IMR-90 (cell line): Measurements from ENCODE around the gene PRDM10. TPM values are rescaled to one million over a fixed set of nuclear protein-coding genes. Genes with fewer than 3 reads are reported as not detected.
A peak's percentile ranks its signal among the peaks of the same experiment; 100 is the strongest.

Source experiments
- ATAC-seq: fragments of 200-7000 bp; cut with Tn5 transposase; 2 replicates; pipeline ENCODE4 v1.9.1; 2020; ENCODE audit warnings: low read depth, mild to moderate bottlenecking, moderate library complexity
- BruUV-seq: library from RNA; stranded (reverse); fragments of 400-500 nt; replicated peaks from 2 replicates; lab custom pipeline; 2021; lab: Mats Ljungman, UMichigan
- CTCF ChIA-PET: fragments of 300-600 bp; formaldehyde crosslinking; extraction: SDS; loops from one replicate; lab custom pipeline; 2021; ENCODE audit warnings: antibody characterized with exemption; lab: Yijun Ruan, JAX
- POLR2A ChIA-PET: fragments of 300-600 bp; sonication (Branson Sonifier 250); formaldehyde crosslinking; loops from one replicate; lab custom pipeline; 2022; ENCODE audit warnings: antibody characterized with exemption; ENCODE audit not compliant: unreplicated experiment; lab: Charles Lee
- DNase-seq: peaks from one replicate; pipeline ENCODE4 v3.0.0; 2013
- H2AFZ ChIP-seq: replicated peaks from 2 replicates; pipeline ENCODE3; 2013; ENCODE audit warnings: low read length, mild to moderate bottlenecking; ENCODE audit not compliant: poor library complexity
- H2AK5ac ChIP-seq: 2 replicates; pipeline ENCODE4 v1.6.1; 2013; ENCODE audit warnings: low read depth, low read length, inconsistent platforms
- H2AK9ac ChIP-seq: replicated peaks from 2 replicates; pipeline ENCODE3; 2013; ENCODE audit warnings: mild to moderate bottlenecking, low read depth, low read length, moderate library complexity; ENCODE audit not compliant: poor library complexity
- H2BK120ac ChIP-seq: 2 replicates; pipeline ENCODE4 v1.6.1; 2013; ENCODE audit warnings: low read depth, low read length, inconsistent platforms
- H2BK15ac ChIP-seq: 3 replicates; pipeline ENCODE4 v1.6.1; 2013; ENCODE audit warnings: low read depth, low read length, inconsistent platforms
- H2BK20ac ChIP-seq: 2 replicates; pipeline ENCODE4 v1.6.1; 2013; ENCODE audit warnings: low read depth, mild to moderate bottlenecking, inconsistent platforms, low read length, moderate library complexity
- H2BK5ac ChIP-seq: 2 replicates; pipeline ENCODE4 v1.6.1; 2013; ENCODE audit warnings: mild to moderate bottlenecking, low read depth, low read length, inconsistent platforms; ENCODE audit not compliant: poor library complexity, severe bottlenecking
- H3K14ac ChIP-seq: replicated peaks from 2 replicates; pipeline ENCODE4 v1.6.1; 2013; ENCODE audit warnings: low read depth, low read length, inconsistent platforms
- H3K18ac ChIP-seq: 2 replicates; pipeline ENCODE4 v1.6.1; 2013; ENCODE audit warnings: low read depth, low read length, control low read depth
- H3K23ac ChIP-seq: 2 replicates; pipeline ENCODE4 v1.6.1; 2013; ENCODE audit warnings: low read depth, low read length, inconsistent platforms
- H3K27ac ChIP-seq: 2 replicates; pipeline ENCODE4 v1.5.1; 2013; ENCODE audit warnings: mild to moderate bottlenecking, control low read depth, low read length; ENCODE audit not compliant: insufficient read depth
- H3K27me3 ChIP-seq: 2 replicates; pipeline ENCODE4 v1.6.1; 2013; ENCODE audit warnings: low read length; ENCODE audit not compliant: control insufficient read depth, insufficient read depth
- H3K36me3 ChIP-seq: 2 replicates; pipeline ENCODE4 v1.6.1; 2013; ENCODE audit warnings: low read length, mixed read lengths; ENCODE audit not compliant: control insufficient read depth, insufficient read depth
- H3K4ac ChIP-seq: 2 replicates; pipeline ENCODE4 v1.6.1; 2013; ENCODE audit warnings: low read depth, low read length, inconsistent platforms
- H3K4me1 ChIP-seq: 2 replicates; pipeline ENCODE4 v1.6.1; 2013; ENCODE audit warnings: low read length, mixed read lengths; ENCODE audit not compliant: control insufficient read depth, insufficient read depth
- H3K4me2 ChIP-seq: 2 replicates; pipeline ENCODE4 v1.6.1; 2013; ENCODE audit warnings: low read depth, mild to moderate bottlenecking, control low read depth, low read length, moderate library complexity
- H3K4me3 ChIP-seq: 2 replicates; pipeline ENCODE4 v1.5.1; 2013; ENCODE audit warnings: low read depth, mild to moderate bottlenecking, control low read depth, low read length, moderate library complexity; ENCODE audit not compliant: insufficient read depth
- H3K56ac ChIP-seq: 2 replicates; pipeline ENCODE4 v1.6.1; 2013; ENCODE audit warnings: low read length, inconsistent platforms; ENCODE audit not compliant: insufficient read depth; ENCODE audit errors: extremely low read depth
- H3K79me1 ChIP-seq, 2 experiments: 2 replicates each; pipeline ENCODE4 v1.6.1; 2013; ENCODE audit warnings: low read length in 2 of 2, inconsistent platforms in 1 of 2, low read depth in 1 of 2
- H3K9ac ChIP-seq: 2 replicates; pipeline ENCODE4 v1.6.1; 2013; ENCODE audit warnings: low read depth, low read length, control low read depth
- H3K9me1 ChIP-seq: 2 replicates; pipeline ENCODE4 v1.6.1; 2013; ENCODE audit warnings: low read length, inconsistent platforms; ENCODE audit not compliant: insufficient read depth
- H3K9me3 ChIP-seq: 2 replicates; pipeline ENCODE4 v1.6.1; 2013; ENCODE audit warnings: low read length; ENCODE audit not compliant: control insufficient read depth, insufficient read depth
- H4K20me1 ChIP-seq: 2 replicates; pipeline ENCODE4 v1.6.1; 2013; ENCODE audit warnings: low read length, inconsistent platforms; ENCODE audit not compliant: insufficient read depth
- H4K5ac ChIP-seq: 2 replicates; pipeline ENCODE4 v1.6.1; 2013; ENCODE audit warnings: mild to moderate bottlenecking, low read depth, low read length, control low read depth
- H4K8ac ChIP-seq, 2 experiments: 2 replicates each; pipeline ENCODE4 v1.6.1; 2013; ENCODE audit warnings: low read depth in 2 of 2, low read length in 2 of 2, control low read depth in 1 of 2, inconsistent platforms in 1 of 2
- H4K91ac ChIP-seq: 2 replicates; pipeline ENCODE4 v1.6.1; 2013; ENCODE audit warnings: low read depth, low read length, inconsistent platforms; ENCODE audit not compliant: insufficient read depth
- BHLHE40 ChIP-seq: fragments of 150-350 bp; IDR thresholded peaks from 2 replicates; pipeline ENCODE4 v1.6.1; 2016; ENCODE audit warnings: mild to moderate bottlenecking, low read depth, low read length
- CEBPB ChIP-seq: IDR thresholded peaks from 2 replicates; pipeline ENCODE4 v1.6.1; 2012; ENCODE audit warnings: low read depth, low read length, improper control_type of control experiment
- CHD1 ChIP-seq: IDR thresholded peaks from 2 replicates; pipeline ENCODE4 v1.6.1; 2012; ENCODE audit warnings: low read depth, low read length, improper control_type of control experiment
- FOS ChIP-seq: fragments of 150-350 bp; IDR thresholded peaks from 2 replicates; pipeline ENCODE4 v1.6.1; 2016; ENCODE audit warnings: low read depth, low read length
- MAFK ChIP-seq: IDR thresholded peaks from 2 replicates; pipeline ENCODE4 v1.6.1; 2012; ENCODE audit warnings: low read depth, low read length, improper control_type of control experiment
- MAZ ChIP-seq: IDR thresholded peaks from 2 replicates; pipeline ENCODE4 v1.6.1; 2012; ENCODE audit warnings: low read depth, mild to moderate bottlenecking, low read length, improper control_type of control experiment, moderate library complexity, borderline replicate concordance
- MXI1 ChIP-seq: IDR thresholded peaks from 2 replicates; pipeline ENCODE4 v1.6.1; 2012; ENCODE audit warnings: low read depth, mild to moderate bottlenecking, low read length, moderate library complexity, borderline replicate concordance
- NFE2L2 ChIP-seq: fragments of 150-350 bp; IDR thresholded peaks from 2 replicates; pipeline ENCODE4 v1.6.1; 2016; ENCODE audit warnings: low read depth, mild to moderate bottlenecking, low read length
- POLR2A ChIP-seq: IDR thresholded peaks from 2 replicates; pipeline ENCODE4 v1.6.1; 2012; ENCODE audit warnings: mild to moderate bottlenecking, low read depth, low read length
- RAD21 ChIP-seq: IDR thresholded peaks from 2 replicates; pipeline ENCODE4 v1.6.1; 2012; ENCODE audit warnings: low read length, improper control_type of control experiment
- RCOR1 ChIP-seq: IDR thresholded peaks from 2 replicates; pipeline ENCODE4 v1.6.1; 2012; ENCODE audit warnings: mild to moderate bottlenecking, low read length, improper control_type of control experiment; ENCODE audit not compliant: insufficient replicate concordance
- RFX5 ChIP-seq: IDR thresholded peaks from 2 replicates; pipeline ENCODE4 v1.8.0; 2012; ENCODE audit warnings: low read depth, mild to moderate bottlenecking, low read length, moderate library complexity
- SMC3 ChIP-seq: fragments of 150-350 bp; IDR thresholded peaks from 2 replicates; pipeline ENCODE4 v1.6.1; 2016; ENCODE audit warnings: low read depth, mild to moderate bottlenecking, antibody characterized with exemption, low read length, moderate library complexity
- WGBS, 2 experiments: methylation state at CpG; one replicate each; pipeline versions ENCODE4 v1.1.5 to v1.1.7; 2013; ENCODE audit warnings: missing lambda C conversion rate in 2 of 2; ENCODE audit not compliant: insufficient read length in 1 of 2; ENCODE audit errors: extremely low coverage in 2 of 2; 5-methylcytosine and 5-hydroxymethylcytosine counted together
- dilution Hi-C: fragments of 300-500 bp; cut with HindIII; formaldehyde crosslinking; loops from one replicate; pipeline ENCODE4 v1.14.3; 2018; ENCODE audit warnings: low sequenced_read_pairs; ENCODE audit not compliant: unreplicated experiment
- in situ Hi-C: fragments of 300-500 bp; cut with MboI; formaldehyde crosslinking; loops from 3 replicates; pipeline ENCODE4 v1.14.3; 2019; ENCODE audit warnings: low sequenced_read_pairs, inconsistent platforms, mixed read lengths
- intact Hi-C: fragments of 100-400 bp; cut with micrococcal nuclease; formaldehyde crosslinking; loops from 2 replicates; pipeline ENCODE4 v1.10.0; 2022
- polyA plus RNA-seq, 3 experiments: library from polyadenylated mRNA; depleted of rRNA; stranded (reverse); fragments of >200 nt; gene quantifications; 2 replicates each; pipeline ENCODE4 v1.2.3, GENCODE V29; 2012; ENCODE audit warnings: low replicate concordance in 1 of 3
- total RNA-seq: library from RNA; depleted of rRNA; stranded (reverse); fragments of >200 nt; gene quantifications from 2 replicates; pipeline ENCODE4 v1.2.3, GENCODE V29; 2012

PRDM10 gene
- total and polyA plus RNA-seq, 2 of the 4 experiments (the other 2 are of a cell fraction), result 3.1 to 6.5 TPM

DNA sequence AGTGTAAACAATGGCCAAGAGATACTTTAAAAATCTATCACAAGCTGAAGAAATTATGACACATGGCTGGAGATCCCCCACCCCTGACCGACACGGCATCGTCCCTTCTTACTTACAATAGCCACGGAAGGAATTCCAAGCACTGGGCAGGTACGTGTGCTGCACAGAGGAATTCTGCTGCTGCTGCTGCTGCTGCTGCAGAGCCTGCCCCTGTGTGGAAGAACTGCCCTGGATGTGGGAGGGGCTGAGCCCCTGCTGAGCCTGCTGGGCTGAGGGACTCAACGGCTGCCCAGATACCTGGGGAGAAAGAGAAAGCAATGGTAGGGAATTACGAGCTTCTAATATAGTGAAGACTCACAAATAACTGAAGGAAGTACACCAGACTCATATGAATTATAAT lies 92.3 kb downstream of the PRDM10 start:
- Histone ChIP-seq H3K4me2 (no peak overlapping the region), H2AFZ (no peak overlapping the region), H3K4ac (no peak overlapping the region), H3K79me1 (no peaks in the 10 kb centered on the region; a peak in 1 of 4 replicates), H4K91ac (no peak overlapping the region), H2AK9ac (no peak overlapping the region), H4K8ac (no peak overlapping the region; a peak in 1 of 4 replicates), H3K18ac (no peak overlapping the region), H3K9me3 (no peaks in the 10 kb centered on the region), H3K9me1 (peaks cover 3% of the 10 kb centered on the region), H2BK120ac (peak overlapping the region; percentile 18; the same call in 1 of the 2 replicates), H3K9ac (no peak overlapping the region), H2AK5ac (no peak overlapping the region), H3K14ac (no peak overlapping the region), H2BK20ac (no peak overlapping the region), H3K36me3 (peaks cover 20% of the 10 kb centered on the region), H4K5ac (no peak overlapping the region), H3K27me3 (no peaks in the 10 kb centered on the region), H2BK5ac (no peak overlapping the region), H4K20me1 (no peaks in the 10 kb centered on the region), H3K23ac (no peak overlapping the region), H3K4me1 (peaks cover 8% of the 10 kb centered on the region), H3K4me3 (no peak overlapping the region), H3K56ac (no peak overlapping the region), H3K27ac (no peak overlapping the region), H2BK15ac (no peak overlapping the region; the same call in 2 of the 3 replicates)
- ChIA-PET POLR2A (no interaction called here), CTCF (interaction anchor here (1.6 kb wide), 1 partner anchor 222 kb away, joined by 5 read pairs; no protein-coding TSS in a partner anchor)
- no CpG with 5 or more reads among the region's 7 CpGs for WGBS, 2 experiments
- DNase-seq (no peak), ATAC-seq (no peak)
- TF ChIP-seq SMC3 (no peak), MAFK (no peak), CEBPB (no peak), RAD21 (no peak), RFX5 (no peak), NFE2L2 (no peak), MAZ (no peak), POLR2A (no peak), BHLHE40 (no peak), FOS (no peak), RCOR1 (no peak), MXI1 (no peak), CHD1 (no peak)
- dilution Hi-C loops, result no loop called here
- in situ Hi-C loops, result no loop called here
- BruUV-seq, result no TSS peak
- intact Hi-C loops, result no loop called here
